ENCODE results near the gene PLA2G4B.

PLA2G4B gene

GRCh38 chr15:41888662-41889253 is 50.1 kb downstream of the PLA2G4B start:
- H3K9me3 Mint-ChIP-seq: no peaks in the 10 kb centered on the region
- DNase-seq (ENCODE audit: low spot score in 2 of 2): no peak

GRCh38 chr15:41890050-41890690 is 51.5 kb downstream of the PLA2G4B start:
- Mint-ChIP-seq H3K27ac (peak overlapping the region; percentile 95), H3K4me1 (peaks cover 69% of the 10 kb centered on the region)

More at GRCh38 chr15:41888662-41889253, 50.1 kb downstream of the PLA2G4B start:
- ATAC-seq: peak; percentile 49
- Mint-ChIP-seq H3K27ac (peak overlapping the region; percentile 95), H3K4me3 (peak overlapping the region; percentile 49), H3K4me1 (peaks cover 60% of the 10 kb centered on the region), H3K36me3 (peaks cover 7% of the 10 kb centered on the region)

GRCh38 chr15:41891226-41891625 is 52.6 kb downstream of the PLA2G4B start:
- Mint-ChIP-seq H3K27ac (peak overlapping the region; percentile 95), H3K9me3 (no peaks in the 10 kb centered on the region), H3K4me1 (peaks cover 69% of the 10 kb centered on the region), H3K4me3 (no peak overlapping the region), H3K36me3 (peaks cover 16% of the 10 kb centered on the region)
- no peak for ATAC-seq
- DNase-seq (ENCODE audit: low spot score in 2 of 2): no peak

More at GRCh38 chr15:41890050-41890690, 51.5 kb downstream of the PLA2G4B start:
- DNase-seq (ENCODE audit: low spot score in 2 of 2): no peak
- Mint-ChIP-seq H3K9me3 (no peaks in the 10 kb centered on the region), H3K36me3 (peaks cover 13% of the 10 kb centered on the region), H3K4me3 (no peak overlapping the region)
- ATAC-seq: no peak

- ATAC-seq (no peak), DNase-seq (ENCODE audit: low spot score in 2 of 2) (no peak)
- Mint-ChIP-seq H3K9me3 (no peaks in the 10 kb centered on the region), H3K36me3 (peaks cover 24% of the 10 kb centered on the region), H3K4me1 (peaks cover 66% of the 10 kb centered on the region), H3K4me3 (peak overlapping the region; percentile 75), H3K27ac (peak overlapping the region; percentile 95)
These were observed 53.3 kb downstream of the PLA2G4B start for GRCh38 chr15:41891946-41892345.

GRCh38 chr15:41892621-41893421 is 54.2 kb downstream of the PLA2G4B start:
- peak overlapping the region; percentile 95 for H3K27ac Mint-ChIP-seq
- peak overlapping the region; percentile 75 for H3K4me3 Mint-ChIP-seq
- ATAC-seq: peak; percentile 60
- DNase-seq (ENCODE audit: low spot score in 2 of 2): peak in 1 of 2 donors; percentile 23
- peaks cover 32% of the 10 kb centered on the region for H3K36me3 Mint-ChIP-seq
- no peaks in the 10 kb centered on the region for H3K9me3 Mint-ChIP-seq
- H3K4me1 Mint-ChIP-seq: peaks cover 57% of the 10 kb centered on the region

- H3K4me1 Mint-ChIP-seq: peaks cover 49% of the 10 kb centered on the region
- H3K9me3 Mint-ChIP-seq: no peaks in the 10 kb centered on the region
- peak within 1 kb of the TSS; percentile 95 for H3K27ac Mint-ChIP-seq
- no peak for ATAC-seq
- H3K36me3 Mint-ChIP-seq: peaks cover 40% of the 10 kb centered on the region
- no peak for DNase-seq (ENCODE audit: low spot score in 2 of 2)
- peak within 1 kb of the TSS; percentile 75 for H3K4me3 Mint-ChIP-seq
These were observed 55.0 kb downstream of the PLA2G4B start, which contains the start of gene SPTBN5 for GRCh38 chr15:41893422-41894250. TSS of gene SPTBN5 (minus strand) at chr15:41894053. CDS start at chr15:41893497, 556 bp downstream.

- Mint-ChIP-seq H3K9me3 (no peaks in the 10 kb centered on the region), H3K36me3 (peaks cover 47% of the 10 kb centered on the region), H3K4me3 (peak overlapping the region; percentile 75), H3K4me1 (peaks cover 42% of the 10 kb centered on the region), H3K27ac (peak overlapping the region; percentile 95)
- peak; percentile 7 for ATAC-seq
- peak in 1 of 2 donors; percentile 10 for DNase-seq (ENCODE audit: low spot score in 2 of 2)
These were observed 55.7 kb downstream of the PLA2G4B start for GRCh38 chr15:41894251-41894790.

GRCh38 chr15:41894791-41895463 is 56.3 kb downstream of the PLA2G4B start:
- Mint-ChIP-seq H3K27ac (peak overlapping the region; percentile 95), H3K4me3 (peak overlapping the region; percentile 75), H3K4me1 (peaks cover 38% of the 10 kb centered on the region), H3K9me3 (no peaks in the 10 kb centered on the region), H3K36me3 (peaks cover 53% of the 10 kb centered on the region)
- DNase-seq (ENCODE audit: low spot score in 2 of 2) (peak; percentile 71 to 85), ATAC-seq (peak; percentile 97)

GRCh38 chr15:41895491-41895890 is 56.8 kb downstream of the PLA2G4B start:
- H3K36me3 Mint-ChIP-seq: peaks cover 59% of the 10 kb centered on the region
- H3K9me3 Mint-ChIP-seq: no peaks in the 10 kb centered on the region
- peak overlapping the region; percentile 75 for H3K4me3 Mint-ChIP-seq
- H3K27ac Mint-ChIP-seq: peak overlapping the region; percentile 95
- DNase-seq (ENCODE audit: low spot score in 2 of 2) (no peak), ATAC-seq (no peak)
- H3K4me1 Mint-ChIP-seq: peaks cover 33% of the 10 kb centered on the region

- ATAC-seq (no peak), DNase-seq (ENCODE audit: low spot score in 2 of 2) (no peak)
- H3K27ac Mint-ChIP-seq: peak overlapping the region; percentile 67
- H3K9me3 Mint-ChIP-seq: no peaks in the 10 kb centered on the region
- H3K4me3 Mint-ChIP-seq: no peak overlapping the region
- H3K4me1 Mint-ChIP-seq: peaks cover 32% of the 10 kb centered on the region
- H3K36me3 Mint-ChIP-seq: peaks cover 64% of the 10 kb centered on the region
These were observed 57.3 kb downstream of the PLA2G4B start for GRCh38 chr15:41895957-41896356.

GRCh38 chr15:41896566-41896965 is 57.9 kb downstream of the PLA2G4B start:
- Mint-ChIP-seq H3K27ac (peak overlapping the region; percentile 67), H3K36me3 (peaks cover 70% of the 10 kb centered on the region), H3K4me1 (peaks cover 32% of the 10 kb centered on the region)

GRCh38 chr15:41897363-41897799 is 58.7 kb downstream of the PLA2G4B start:
- Mint-ChIP-seq H3K4me3 (no peak overlapping the region), H3K4me1 (peaks cover 29% of the 10 kb centered on the region), H3K27ac (peak overlapping the region; percentile 67), H3K36me3 (peaks cover 75% of the 10 kb centered on the region), H3K9me3 (no peaks in the 10 kb centered on the region)
- ATAC-seq: no peak
- DNase-seq (ENCODE audit: low spot score in 2 of 2): no peak

More at GRCh38 chr15:41896566-41896965, 57.9 kb downstream of the PLA2G4B start:
- Mint-ChIP-seq H3K4me3 (no peak overlapping the region), H3K9me3 (no peaks in the 10 kb centered on the region)
- ATAC-seq (no peak), DNase-seq (ENCODE audit: low spot score in 2 of 2) (no peak)

Measured in stimulated activated effector memory CD8-positive, alpha-beta T cell treated with anti-CD3 and anti-CD28 coated beads, Interleukin-12 subunit alpha, Interleukin-12 subunit beta, amount 100 ng/mL, for 72 hours (primary cell).